WTC11 (cell line): ENCODE results near the gene SNRPA1. TPM values are rescaled to one million over a fixed set of nuclear protein-coding genes. Genes with fewer than 3 reads are reported as not detected.
A peak's percentile ranks its signal among the peaks of the same experiment; 100 is the strongest.

ENCODE experiments used
- ATAC-seq: fragments of 200-7000 bp; cut with Tn5 transposase; 2 replicates; pipeline ENCODE4 v1.10.0; 2021; ENCODE audit warnings: mild to moderate bottlenecking, moderate library complexity
- CTCF ChIA-PET: fragments of 300-600 bp; sonication (Branson Sonifier 250); formaldehyde crosslinking; loops from one replicate; lab custom pipeline; 2021; ENCODE audit warnings: antibody characterized with exemption; lab: Charles Lee
- POLR2A ChIA-PET: fragments of 350-600 bp; sonication (Branson Sonifier 250); formaldehyde crosslinking; loops from one replicate; lab custom pipeline; 2021; ENCODE audit warnings: antibody characterized with exemption; lab: Charles Lee
- DNase-seq: peaks from one replicate; pipeline ENCODE4 v3.0.0; 2021; ENCODE audit warnings: low spot score
- H3K27ac Mint-ChIP-seq: 2 replicates; pipeline ENCODE4 v1.8.0; 2021; ENCODE audit warnings: mixed read lengths
- H3K27me3 Mint-ChIP-seq: 2 replicates; pipeline ENCODE4 v1.8.0; 2021; ENCODE audit warnings: low read depth, mild to moderate bottlenecking, moderate library complexity, mixed read lengths
- H3K36me3 Mint-ChIP-seq: 2 replicates; pipeline ENCODE4 v1.8.0; 2021; ENCODE audit warnings: mixed read lengths
- H3K4me1 Mint-ChIP-seq: 2 replicates; pipeline ENCODE4 v1.8.0; 2022; ENCODE audit warnings: mixed read lengths
- H3K4me3 Mint-ChIP-seq: 2 replicates; pipeline ENCODE4 v1.8.0; 2021; ENCODE audit warnings: mild to moderate bottlenecking, moderate library complexity, mixed read lengths
- H3K9me3 Mint-ChIP-seq: 2 replicates; pipeline ENCODE4 v1.8.0; 2021; ENCODE audit warnings: mixed read lengths
- ETV6 ChIP-seq: sonication (generic); formaldehyde crosslinking; IDR thresholded peaks from 2 replicates; pipeline ENCODE4 v1.8.1; 2022; ENCODE audit warnings: mild to moderate bottlenecking, missing genetic modification reagents
- FOXP1 ChIP-seq: sonication (generic); formaldehyde crosslinking; IDR thresholded peaks from 2 replicates; pipeline ENCODE4 v1.8.0; 2022; ENCODE audit warnings: missing genetic modification reagents, mild to moderate bottlenecking, moderate library complexity, borderline replicate concordance
- JAZF1 ChIP-seq: fragments of 250-450 bp; sonication (Bioruptor Pico); IDR thresholded peaks from 2 replicates; pipeline ENCODE4 v1.9.0; 2021; ENCODE audit warnings: moderate library complexity, mild to moderate bottlenecking, inconsistent platforms
- JUN ChIP-seq: sonication (generic); formaldehyde crosslinking; IDR thresholded peaks from 2 replicates; pipeline ENCODE4 v1.8.0; 2023; ENCODE audit warnings: mild to moderate bottlenecking, missing genetic modification reagents
- NFE2L1 ChIP-seq: sonication (generic); formaldehyde crosslinking; IDR thresholded peaks from 2 replicates; pipeline ENCODE4 v1.8.1; 2023; ENCODE audit warnings: missing genetic modification reagents
- NR3C1 ChIP-seq: sonication (generic); formaldehyde crosslinking; conservative IDR thresholded peaks from 2 replicates; pipeline ENCODE4 v1.8.1; 2023; ENCODE audit warnings: low read depth, mild to moderate bottlenecking, missing genetic modification reagents
- SP1 ChIP-seq: sonication (generic); formaldehyde crosslinking; conservative IDR thresholded peaks from 2 replicates; pipeline ENCODE4 v1.8.1; 2022; ENCODE audit warnings: missing genetic modification reagents
- TCF7 ChIP-seq: sonication (generic); formaldehyde crosslinking; IDR thresholded peaks from 2 replicates; pipeline ENCODE4 v1.8.0; 2022; ENCODE audit warnings: mild to moderate bottlenecking, low read depth, missing genetic modification reagents, moderate library complexity
- TEAD4 ChIP-seq: sonication (generic); formaldehyde crosslinking; IDR thresholded peaks from 2 replicates; pipeline ENCODE4 v1.8.0; 2022; ENCODE audit warnings: mild to moderate bottlenecking, missing genetic modification reagents
- ZNF138 ChIP-seq: sonication (generic); formaldehyde crosslinking; conservative IDR thresholded peaks from 2 replicates; pipeline ENCODE4 v1.8.1; 2022; ENCODE audit warnings: mild to moderate bottlenecking, moderate library complexity, missing genetic modification reagents
- ZNF219 ChIP-seq: sonication (generic); formaldehyde crosslinking; IDR thresholded peaks from 2 replicates; pipeline ENCODE4 v1.8.0; 2023; ENCODE audit warnings: missing genetic modification reagents, mild to moderate bottlenecking, borderline replicate concordance
- ZNF671 ChIP-seq: fragments of 250-450 bp; sonication (Bioruptor Pico); IDR thresholded peaks from 2 replicates; pipeline ENCODE4 v1.8.0; 2021; ENCODE audit warnings: mild to moderate bottlenecking
- total RNA-seq: library from RNA; stranded (reverse); gene quantifications from 3 replicates; pipeline ENCODE4 v1.2.3, GENCODE V29; 2021
- TF ChIP-seq, protein P1 (sequence below): sonication (generic); formaldehyde crosslinking; IDR thresholded peaks from 2 replicates; pipeline ENCODE4 v1.8.1; 2023; ENCODE audit warnings: mild to moderate bottlenecking, missing genetic modification reagents, moderate library complexity
- TF ChIP-seq, protein P2 (sequence below): sonication (generic); formaldehyde crosslinking; conservative IDR thresholded peaks from 2 replicates; pipeline ENCODE4 v1.8.1; 2022; ENCODE audit warnings: mild to moderate bottlenecking, missing genetic modification reagents
- TF ChIP-seq, protein P3 (sequence below): fragments of 250-450 bp; sonication (Bioruptor Pico); conservative IDR thresholded peaks from 2 replicates; pipeline ENCODE4 v1.9.0; 2021; ENCODE audit warnings: mild to moderate bottlenecking
- TF ChIP-seq, protein P4 (sequence below): fragments of 250-450 bp; sonication (Bioruptor Pico); IDR thresholded peaks from 2 replicates; pipeline ENCODE4 v1.9.0; 2021; ENCODE audit warnings: mild to moderate bottlenecking, borderline replicate concordance
- TF ChIP-seq, protein P5 (sequence below): sonication (generic); formaldehyde crosslinking; IDR thresholded peaks from 2 replicates; pipeline ENCODE4 v1.8.0; 2022; ENCODE audit warnings: mild to moderate bottlenecking, missing genetic modification reagents
- TF ChIP-seq, protein P6 (sequence below): fragments of 200-600 bp; IDR thresholded peaks from 2 replicates; pipeline ENCODE4 v1.8.0; 2022; ENCODE audit warnings: antibody characterized with exemption

SNRPA1 gene
- total RNA-seq, 1 experiment from 2014 or later = 170 TPM

DNA sequence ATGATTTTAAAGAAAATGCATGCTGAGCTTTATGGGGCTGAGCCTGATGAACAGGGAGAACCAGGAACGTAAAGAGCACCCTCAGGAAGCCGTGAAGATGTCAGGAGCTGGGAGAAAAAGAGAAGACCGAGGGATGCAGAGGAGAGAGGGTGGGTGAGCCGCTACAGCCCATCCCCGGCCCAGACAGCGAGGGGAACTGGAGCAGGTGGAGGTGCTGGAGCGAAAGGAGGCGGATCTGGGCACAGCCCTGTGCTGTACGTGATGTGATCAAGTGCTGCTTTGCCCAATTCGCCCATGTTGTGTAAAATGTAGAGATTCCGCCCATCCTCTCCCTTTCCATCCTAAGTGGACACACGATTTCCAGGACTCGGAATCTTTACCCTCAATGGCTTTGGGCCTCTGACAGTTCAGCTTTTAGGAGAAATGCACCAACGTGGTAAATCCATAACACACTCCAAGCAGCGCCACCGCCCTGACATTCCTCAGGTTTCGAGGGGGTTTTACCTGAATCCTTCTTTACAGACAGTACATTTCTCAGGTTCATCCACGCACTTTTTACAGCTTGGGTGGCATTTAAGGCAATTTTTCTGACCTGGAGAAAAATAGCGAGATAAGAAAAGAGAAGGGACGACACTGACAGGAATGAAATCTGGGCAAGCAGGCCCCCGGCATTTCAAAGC, 27.1 kb upstream of the SNRPA1 start:
- Mint-ChIP-seq H3K27ac (0 out of 2 replicates have a peak overlapping the region, but pooled peaks have one; percentile 41), H3K27me3 (0 out of 2 replicates have a peak, but pooled peaks cover 2% of the 10 kb centered on the region), H3K36me3 (no peaks in the 10 kb centered on the region), H3K4me3 (no peak overlapping the region), H3K4me1 (peaks cover 6% of the 10 kb centered on the region), H3K9me3 (no peaks in the 10 kb centered on the region)
- CTCF ChIA-PET = interaction anchor here (2.5 to 3.2 kb wide), 2 partner anchors 10 to 180 kb away, joined by 13 to 19 read pairs; no protein-coding TSS in a partner anchor
- DNase-seq (no peak), ATAC-seq (no peak)
- POLR2A ChIA-PET = no interaction called here
- no peak for TF ChIP-seq FOXP1 (CRISPR knock-in tag)
- TF ChIP-seq TCF7 (CRISPR knock-in tag) = no peak
- no peak for TF ChIP-seq ZNF219 (CRISPR knock-in tag)
- no peak for TF ChIP-seq NFE2L1 (CRISPR knock-in tag)
- TF ChIP-seq, protein P1, sequence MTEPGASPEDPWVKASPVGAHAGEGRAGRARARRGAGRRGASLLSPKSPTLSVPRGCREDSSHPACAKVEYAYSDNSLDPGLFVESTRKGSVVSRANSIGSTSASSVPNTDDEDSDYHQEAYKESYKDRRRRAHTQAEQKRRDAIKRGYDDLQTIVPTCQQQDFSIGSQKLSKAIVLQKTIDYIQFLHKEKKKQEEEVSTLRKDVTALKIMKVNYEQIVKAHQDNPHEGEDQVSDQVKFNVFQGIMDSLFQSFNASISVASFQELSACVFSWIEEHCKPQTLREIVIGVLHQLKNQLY (CRISPR knock-in tag) = no peak
- no peak for TF ChIP-seq JUN (CRISPR knock-in tag)
- no peak for TF ChIP-seq TEAD4
- no peak for TF ChIP-seq NR3C1 (CRISPR knock-in tag)
- no peak for TF ChIP-seq ETV6 (CRISPR knock-in tag)
- no peak for TF ChIP-seq JAZF1 (CRISPR knock-in tag)
- no peak for TF ChIP-seq ZNF671 (CRISPR knock-in tag)
- TF ChIP-seq, protein P2, sequence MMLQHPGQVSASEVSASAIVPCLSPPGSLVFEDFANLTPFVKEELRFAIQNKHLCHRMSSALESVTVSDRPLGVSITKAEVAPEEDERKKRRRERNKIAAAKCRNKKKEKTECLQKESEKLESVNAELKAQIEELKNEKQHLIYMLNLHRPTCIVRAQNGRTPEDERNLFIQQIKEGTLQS = no peak
- TF ChIP-seq, protein P3, sequence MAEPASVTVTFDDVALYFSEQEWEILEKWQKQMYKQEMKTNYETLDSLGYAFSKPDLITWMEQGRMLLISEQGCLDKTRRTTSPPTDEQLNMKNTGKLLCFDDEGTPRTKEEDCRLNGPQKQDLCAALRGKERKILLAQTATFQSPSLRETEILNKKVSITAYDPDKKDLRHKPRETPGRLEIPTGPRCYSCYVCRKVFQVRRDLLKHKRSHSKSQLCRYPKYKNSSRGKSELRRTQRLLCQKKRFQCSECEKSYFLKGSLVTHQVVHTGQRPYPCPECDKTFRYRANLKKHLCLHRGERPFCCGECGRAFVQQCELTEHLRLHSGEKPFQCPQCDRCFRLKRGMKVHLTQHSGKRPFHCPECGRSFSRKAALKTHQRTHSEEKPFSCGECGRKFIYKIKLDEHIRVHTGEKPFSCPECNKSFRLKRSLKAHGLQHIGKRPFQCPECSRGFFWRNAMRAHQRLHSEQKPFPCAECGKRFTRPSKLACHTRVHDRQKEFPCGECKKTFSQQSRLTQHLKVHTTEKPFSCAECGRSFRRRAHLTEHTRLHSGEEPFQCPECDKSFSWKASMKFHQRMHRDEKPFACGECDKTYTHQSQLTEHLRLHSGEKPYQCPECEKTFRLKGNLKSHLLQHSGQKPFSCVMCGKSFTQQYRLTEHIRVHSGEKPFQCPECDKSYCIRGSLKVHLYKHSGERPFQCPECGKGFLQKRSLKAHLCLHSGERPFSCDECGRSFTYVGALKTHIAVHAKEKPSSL = no peak
- no peak for TF ChIP-seq ZNF138
- TF ChIP-seq SP1 (CRISPR knock-in tag) = no peak
- TF ChIP-seq, protein P4, sequence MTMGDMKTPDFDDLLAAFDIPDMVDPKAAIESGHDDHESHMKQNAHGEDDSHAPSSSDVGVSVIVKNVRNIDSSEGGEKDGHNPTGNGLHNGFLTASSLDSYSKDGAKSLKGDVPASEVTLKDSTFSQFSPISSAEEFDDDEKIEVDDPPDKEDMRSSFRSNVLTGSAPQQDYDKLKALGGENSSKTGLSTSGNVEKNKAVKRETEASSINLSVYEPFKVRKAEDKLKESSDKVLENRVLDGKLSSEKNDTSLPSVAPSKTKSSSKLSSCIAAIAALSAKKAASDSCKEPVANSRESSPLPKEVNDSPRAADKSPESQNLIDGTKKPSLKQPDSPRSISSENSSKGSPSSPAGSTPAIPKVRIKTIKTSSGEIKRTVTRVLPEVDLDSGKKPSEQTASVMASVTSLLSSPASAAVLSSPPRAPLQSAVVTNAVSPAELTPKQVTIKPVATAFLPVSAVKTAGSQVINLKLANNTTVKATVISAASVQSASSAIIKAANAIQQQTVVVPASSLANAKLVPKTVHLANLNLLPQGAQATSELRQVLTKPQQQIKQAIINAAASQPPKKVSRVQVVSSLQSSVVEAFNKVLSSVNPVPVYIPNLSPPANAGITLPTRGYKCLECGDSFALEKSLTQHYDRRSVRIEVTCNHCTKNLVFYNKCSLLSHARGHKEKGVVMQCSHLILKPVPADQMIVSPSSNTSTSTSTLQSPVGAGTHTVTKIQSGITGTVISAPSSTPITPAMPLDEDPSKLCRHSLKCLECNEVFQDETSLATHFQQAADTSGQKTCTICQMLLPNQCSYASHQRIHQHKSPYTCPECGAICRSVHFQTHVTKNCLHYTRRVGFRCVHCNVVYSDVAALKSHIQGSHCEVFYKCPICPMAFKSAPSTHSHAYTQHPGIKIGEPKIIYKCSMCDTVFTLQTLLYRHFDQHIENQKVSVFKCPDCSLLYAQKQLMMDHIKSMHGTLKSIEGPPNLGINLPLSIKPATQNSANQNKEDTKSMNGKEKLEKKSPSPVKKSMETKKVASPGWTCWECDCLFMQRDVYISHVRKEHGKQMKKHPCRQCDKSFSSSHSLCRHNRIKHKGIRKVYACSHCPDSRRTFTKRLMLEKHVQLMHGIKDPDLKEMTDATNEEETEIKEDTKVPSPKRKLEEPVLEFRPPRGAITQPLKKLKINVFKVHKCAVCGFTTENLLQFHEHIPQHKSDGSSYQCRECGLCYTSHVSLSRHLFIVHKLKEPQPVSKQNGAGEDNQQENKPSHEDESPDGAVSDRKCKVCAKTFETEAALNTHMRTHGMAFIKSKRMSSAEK = no peak
- TF ChIP-seq, all 79 proteins: peak for 0

DNA sequence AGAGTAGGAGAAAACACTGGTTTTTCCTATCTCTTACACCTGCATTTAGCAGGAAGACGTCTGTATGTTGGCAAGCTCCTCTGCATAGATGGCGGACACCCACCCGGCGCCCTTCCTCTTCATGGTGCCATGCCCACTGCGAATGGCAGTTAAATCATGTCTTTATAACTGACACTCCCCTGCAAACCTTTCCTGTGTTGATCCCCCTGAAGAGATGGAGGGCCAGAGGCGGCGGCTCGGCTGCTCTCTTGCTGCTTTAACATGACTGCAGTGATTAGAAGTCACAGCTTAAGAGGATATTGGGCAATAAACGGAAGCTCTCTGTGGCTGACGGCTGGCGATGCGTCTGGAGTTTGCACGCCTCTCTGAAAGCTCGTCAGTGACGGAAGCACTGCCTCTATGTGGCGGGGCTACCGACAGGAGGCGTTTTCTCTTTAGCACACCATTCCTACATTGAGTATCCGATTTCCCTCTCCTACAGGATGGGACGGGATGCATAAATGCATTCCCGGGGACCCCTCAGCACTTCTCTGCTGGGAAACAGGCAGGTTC, 25.5 kb upstream of the SNRPA1 start:
- CTCF ChIA-PET = interaction anchor here (0.5 to 3.2 kb wide), 50 partner anchors 8 to 403 kb away, joined by 3 to 19 read pairs (median 4); partner anchors contain the start of gene SNRPA1
- peaks cover 6% of the 10 kb centered on the region for H3K4me1 Mint-ChIP-seq
- peak overlapping the region; percentile 47; the same call in 1 of the 2 replicates for H3K4me3 Mint-ChIP-seq
- TF ChIP-seq, protein P5, sequence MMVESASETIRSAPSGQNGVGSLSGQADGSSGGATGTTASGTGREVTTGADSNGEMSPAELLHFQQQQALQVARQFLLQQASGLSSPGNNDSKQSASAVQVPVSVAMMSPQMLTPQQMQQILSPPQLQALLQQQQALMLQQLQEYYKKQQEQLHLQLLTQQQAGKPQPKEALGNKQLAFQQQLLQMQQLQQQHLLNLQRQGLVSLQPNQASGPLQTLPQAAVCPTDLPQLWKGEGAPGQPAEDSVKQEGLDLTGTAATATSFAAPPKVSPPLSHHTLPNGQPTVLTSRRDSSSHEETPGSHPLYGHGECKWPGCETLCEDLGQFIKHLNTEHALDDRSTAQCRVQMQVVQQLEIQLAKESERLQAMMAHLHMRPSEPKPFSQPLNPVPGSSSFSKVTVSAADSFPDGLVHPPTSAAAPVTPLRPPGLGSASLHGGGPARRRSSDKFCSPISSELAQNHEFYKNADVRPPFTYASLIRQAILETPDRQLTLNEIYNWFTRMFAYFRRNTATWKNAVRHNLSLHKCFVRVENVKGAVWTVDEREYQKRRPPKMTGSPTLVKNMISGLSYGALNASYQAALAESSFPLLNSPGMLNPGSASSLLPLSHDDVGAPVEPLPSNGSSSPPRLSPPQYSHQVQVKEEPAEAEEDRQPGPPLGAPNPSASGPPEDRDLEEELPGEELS (CRISPR knock-in tag) = no peak
- TF ChIP-seq, protein P6, sequence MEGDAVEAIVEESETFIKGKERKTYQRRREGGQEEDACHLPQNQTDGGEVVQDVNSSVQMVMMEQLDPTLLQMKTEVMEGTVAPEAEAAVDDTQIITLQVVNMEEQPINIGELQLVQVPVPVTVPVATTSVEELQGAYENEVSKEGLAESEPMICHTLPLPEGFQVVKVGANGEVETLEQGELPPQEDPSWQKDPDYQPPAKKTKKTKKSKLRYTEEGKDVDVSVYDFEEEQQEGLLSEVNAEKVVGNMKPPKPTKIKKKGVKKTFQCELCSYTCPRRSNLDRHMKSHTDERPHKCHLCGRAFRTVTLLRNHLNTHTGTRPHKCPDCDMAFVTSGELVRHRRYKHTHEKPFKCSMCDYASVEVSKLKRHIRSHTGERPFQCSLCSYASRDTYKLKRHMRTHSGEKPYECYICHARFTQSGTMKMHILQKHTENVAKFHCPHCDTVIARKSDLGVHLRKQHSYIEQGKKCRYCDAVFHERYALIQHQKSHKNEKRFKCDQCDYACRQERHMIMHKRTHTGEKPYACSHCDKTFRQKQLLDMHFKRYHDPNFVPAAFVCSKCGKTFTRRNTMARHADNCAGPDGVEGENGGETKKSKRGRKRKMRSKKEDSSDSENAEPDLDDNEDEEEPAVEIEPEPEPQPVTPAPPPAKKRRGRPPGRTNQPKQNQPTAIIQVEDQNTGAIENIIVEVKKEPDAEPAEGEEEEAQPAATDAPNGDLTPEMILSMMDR = peak; percentile 42; the same call in 1 of the 2 replicates
- TF ChIP-seq, all 79 proteins: peak for 1
- Mint-ChIP-seq H3K9me3 (no peaks in the 10 kb centered on the region), H3K27ac (no peak overlapping the region), H3K36me3 (no peaks in the 10 kb centered on the region), H3K27me3 (0 out of 2 replicates have a peak, but pooled peaks cover 2% of the 10 kb centered on the region)
- DNase-seq (peak; percentile 64), ATAC-seq (peak; percentile 90)
- POLR2A ChIA-PET = interaction anchor here (0.9 kb wide), 1 partner anchor 26 kb away, joined by 3 read pairs; the partner anchor contains the start of gene SNRPA1
